IMR-90 (cell line): ENCODE measurements around the gene SLC51A. TPM values are rescaled to one million over a fixed set of nuclear protein-coding genes. Genes with fewer than 3 reads are reported as not detected.

Source experiments
- ATAC-seq: fragments of 200-7000 bp; cut with Tn5 transposase; 2 replicates; pipeline ENCODE4 v1.9.1; 2020; ENCODE audit warnings: low read depth, mild to moderate bottlenecking, moderate library complexity
- BruUV-seq: library from RNA; stranded (reverse); fragments of 400-500 nt; replicated peaks from 2 replicates; lab custom pipeline; 2021; lab: Mats Ljungman, UMichigan
- CTCF ChIA-PET: fragments of 300-600 bp; formaldehyde crosslinking; extraction: SDS; loops from one replicate; lab custom pipeline; 2021; ENCODE audit warnings: antibody characterized with exemption; lab: Yijun Ruan, JAX
- POLR2A ChIA-PET: fragments of 300-600 bp; sonication (Branson Sonifier 250); formaldehyde crosslinking; loops from one replicate; lab custom pipeline; 2022; ENCODE audit warnings: antibody characterized with exemption; ENCODE audit not compliant: unreplicated experiment; lab: Charles Lee
- DNase-seq: peaks from one replicate; pipeline ENCODE4 v3.0.0; 2013
- H2AFZ ChIP-seq: replicated peaks from 2 replicates; pipeline ENCODE3; 2013; ENCODE audit warnings: low read length, mild to moderate bottlenecking; ENCODE audit not compliant: poor library complexity
- H2AK5ac ChIP-seq: 2 replicates; pipeline ENCODE4 v1.6.1; 2013; ENCODE audit warnings: low read depth, low read length, inconsistent platforms
- H2AK9ac ChIP-seq: replicated peaks from 2 replicates; pipeline ENCODE3; 2013; ENCODE audit warnings: mild to moderate bottlenecking, low read depth, low read length, moderate library complexity; ENCODE audit not compliant: poor library complexity
- H2BK120ac ChIP-seq: 2 replicates; pipeline ENCODE4 v1.6.1; 2013; ENCODE audit warnings: low read depth, low read length, inconsistent platforms
- H2BK15ac ChIP-seq: 3 replicates; pipeline ENCODE4 v1.6.1; 2013; ENCODE audit warnings: low read depth, low read length, inconsistent platforms
- H2BK20ac ChIP-seq: 2 replicates; pipeline ENCODE4 v1.6.1; 2013; ENCODE audit warnings: low read depth, mild to moderate bottlenecking, inconsistent platforms, low read length, moderate library complexity
- H2BK5ac ChIP-seq: 2 replicates; pipeline ENCODE4 v1.6.1; 2013; ENCODE audit warnings: mild to moderate bottlenecking, low read depth, low read length, inconsistent platforms; ENCODE audit not compliant: poor library complexity, severe bottlenecking
- H3K14ac ChIP-seq: replicated peaks from 2 replicates; pipeline ENCODE4 v1.6.1; 2013; ENCODE audit warnings: low read depth, low read length, inconsistent platforms
- H3K18ac ChIP-seq: 2 replicates; pipeline ENCODE4 v1.6.1; 2013; ENCODE audit warnings: low read depth, low read length, control low read depth
- H3K23ac ChIP-seq: 2 replicates; pipeline ENCODE4 v1.6.1; 2013; ENCODE audit warnings: low read depth, low read length, inconsistent platforms
- H3K27ac ChIP-seq: 2 replicates; pipeline ENCODE4 v1.5.1; 2013; ENCODE audit warnings: mild to moderate bottlenecking, control low read depth, low read length; ENCODE audit not compliant: insufficient read depth
- H3K27me3 ChIP-seq: 2 replicates; pipeline ENCODE4 v1.6.1; 2013; ENCODE audit warnings: low read length; ENCODE audit not compliant: control insufficient read depth, insufficient read depth
- H3K36me3 ChIP-seq: 2 replicates; pipeline ENCODE4 v1.6.1; 2013; ENCODE audit warnings: low read length, mixed read lengths; ENCODE audit not compliant: control insufficient read depth, insufficient read depth
- H3K4ac ChIP-seq: 2 replicates; pipeline ENCODE4 v1.6.1; 2013; ENCODE audit warnings: low read depth, low read length, inconsistent platforms
- H3K4me1 ChIP-seq: 2 replicates; pipeline ENCODE4 v1.6.1; 2013; ENCODE audit warnings: low read length, mixed read lengths; ENCODE audit not compliant: control insufficient read depth, insufficient read depth
- H3K4me2 ChIP-seq: 2 replicates; pipeline ENCODE4 v1.6.1; 2013; ENCODE audit warnings: low read depth, mild to moderate bottlenecking, control low read depth, low read length, moderate library complexity
- H3K4me3 ChIP-seq: 2 replicates; pipeline ENCODE4 v1.5.1; 2013; ENCODE audit warnings: low read depth, mild to moderate bottlenecking, control low read depth, low read length, moderate library complexity; ENCODE audit not compliant: insufficient read depth
- H3K56ac ChIP-seq: 2 replicates; pipeline ENCODE4 v1.6.1; 2013; ENCODE audit warnings: low read length, inconsistent platforms; ENCODE audit not compliant: insufficient read depth; ENCODE audit errors: extremely low read depth
- H3K79me1 ChIP-seq, 2 experiments: 2 replicates each; pipeline ENCODE4 v1.6.1; 2013; ENCODE audit warnings: low read length in 2 of 2, inconsistent platforms in 1 of 2, low read depth in 1 of 2
- H3K9ac ChIP-seq: 2 replicates; pipeline ENCODE4 v1.6.1; 2013; ENCODE audit warnings: low read depth, low read length, control low read depth
- H3K9me1 ChIP-seq: 2 replicates; pipeline ENCODE4 v1.6.1; 2013; ENCODE audit warnings: low read length, inconsistent platforms; ENCODE audit not compliant: insufficient read depth
- H3K9me3 ChIP-seq: 2 replicates; pipeline ENCODE4 v1.6.1; 2013; ENCODE audit warnings: low read length; ENCODE audit not compliant: control insufficient read depth, insufficient read depth
- H4K20me1 ChIP-seq: 2 replicates; pipeline ENCODE4 v1.6.1; 2013; ENCODE audit warnings: low read length, inconsistent platforms; ENCODE audit not compliant: insufficient read depth
- H4K5ac ChIP-seq: 2 replicates; pipeline ENCODE4 v1.6.1; 2013; ENCODE audit warnings: mild to moderate bottlenecking, low read depth, low read length, control low read depth
- H4K8ac ChIP-seq, 2 experiments: 2 replicates each; pipeline ENCODE4 v1.6.1; 2013; ENCODE audit warnings: low read depth in 2 of 2, low read length in 2 of 2, control low read depth in 1 of 2, inconsistent platforms in 1 of 2
- H4K91ac ChIP-seq: 2 replicates; pipeline ENCODE4 v1.6.1; 2013; ENCODE audit warnings: low read depth, low read length, inconsistent platforms; ENCODE audit not compliant: insufficient read depth
- BHLHE40 ChIP-seq: fragments of 150-350 bp; IDR thresholded peaks from 2 replicates; pipeline ENCODE4 v1.6.1; 2016; ENCODE audit warnings: mild to moderate bottlenecking, low read depth, low read length
- CEBPB ChIP-seq: IDR thresholded peaks from 2 replicates; pipeline ENCODE4 v1.6.1; 2012; ENCODE audit warnings: low read depth, low read length, improper control_type of control experiment
- CHD1 ChIP-seq: IDR thresholded peaks from 2 replicates; pipeline ENCODE4 v1.6.1; 2012; ENCODE audit warnings: low read depth, low read length, improper control_type of control experiment
- CTCF ChIP-seq: conservative IDR thresholded peaks from 2 replicates; pipeline ENCODE4 v1.5.1; 2012; ENCODE audit warnings: mild to moderate bottlenecking, low read depth, low read length, improper control_type of control experiment
- ELK1 ChIP-seq: fragments of 150-350 bp; IDR thresholded peaks from 2 replicates; pipeline ENCODE4 v1.6.1; 2016; ENCODE audit warnings: low read depth, mild to moderate bottlenecking, low read length, moderate library complexity, borderline replicate concordance
- FOS ChIP-seq: fragments of 150-350 bp; IDR thresholded peaks from 2 replicates; pipeline ENCODE4 v1.6.1; 2016; ENCODE audit warnings: low read depth, low read length
- MAFK ChIP-seq: IDR thresholded peaks from 2 replicates; pipeline ENCODE4 v1.6.1; 2012; ENCODE audit warnings: low read depth, low read length, improper control_type of control experiment
- MAZ ChIP-seq: IDR thresholded peaks from 2 replicates; pipeline ENCODE4 v1.6.1; 2012; ENCODE audit warnings: low read depth, mild to moderate bottlenecking, low read length, improper control_type of control experiment, moderate library complexity, borderline replicate concordance
- NFE2L2 ChIP-seq: fragments of 150-350 bp; IDR thresholded peaks from 2 replicates; pipeline ENCODE4 v1.6.1; 2016; ENCODE audit warnings: low read depth, mild to moderate bottlenecking, low read length
- POLR2A ChIP-seq: IDR thresholded peaks from 2 replicates; pipeline ENCODE4 v1.6.1; 2012; ENCODE audit warnings: mild to moderate bottlenecking, low read depth, low read length
- RAD21 ChIP-seq: IDR thresholded peaks from 2 replicates; pipeline ENCODE4 v1.6.1; 2012; ENCODE audit warnings: low read length, improper control_type of control experiment
- RCOR1 ChIP-seq: IDR thresholded peaks from 2 replicates; pipeline ENCODE4 v1.6.1; 2012; ENCODE audit warnings: mild to moderate bottlenecking, low read length, improper control_type of control experiment; ENCODE audit not compliant: insufficient replicate concordance
- RFX5 ChIP-seq: IDR thresholded peaks from 2 replicates; pipeline ENCODE4 v1.8.0; 2012; ENCODE audit warnings: low read depth, mild to moderate bottlenecking, low read length, moderate library complexity
- SMC3 ChIP-seq: fragments of 150-350 bp; IDR thresholded peaks from 2 replicates; pipeline ENCODE4 v1.6.1; 2016; ENCODE audit warnings: low read depth, mild to moderate bottlenecking, antibody characterized with exemption, low read length, moderate library complexity
- USF2 ChIP-seq: fragments of 150-350 bp; IDR thresholded peaks from 2 replicates; pipeline ENCODE4 v1.6.1; 2017; ENCODE audit warnings: mild to moderate bottlenecking, antibody characterized with exemption, low read length, low read depth
- WGBS, 2 experiments: methylation state at CpG; one replicate each; pipeline versions ENCODE4 v1.1.5 to v1.1.7; 2013; ENCODE audit warnings: missing lambda C conversion rate in 2 of 2; ENCODE audit not compliant: insufficient read length in 1 of 2; ENCODE audit errors: extremely low coverage in 2 of 2; 5-methylcytosine and 5-hydroxymethylcytosine counted together
- dilution Hi-C: fragments of 300-500 bp; cut with HindIII; formaldehyde crosslinking; loops from one replicate; pipeline ENCODE4 v1.14.3; 2018; ENCODE audit warnings: low sequenced_read_pairs; ENCODE audit not compliant: unreplicated experiment
- in situ Hi-C: fragments of 300-500 bp; cut with MboI; formaldehyde crosslinking; loops from 3 replicates; pipeline ENCODE4 v1.14.3; 2019; ENCODE audit warnings: low sequenced_read_pairs, inconsistent platforms, mixed read lengths
- intact Hi-C: fragments of 100-400 bp; cut with micrococcal nuclease; formaldehyde crosslinking; loops from 2 replicates; pipeline ENCODE4 v1.10.0; 2022
- polyA plus RNA-seq, 3 experiments: library from polyadenylated mRNA; depleted of rRNA; stranded (reverse); fragments of >200 nt; gene quantifications; 2 replicates each; pipeline ENCODE4 v1.2.3, GENCODE V29; 2012; ENCODE audit warnings: low replicate concordance in 1 of 3
- total RNA-seq: library from RNA; depleted of rRNA; stranded (reverse); fragments of >200 nt; gene quantifications from 2 replicates; pipeline ENCODE4 v1.2.3, GENCODE V29; 2012

Gene SLC51A
- total and polyA plus RNA-seq, 2 of the 4 experiments (the other 2 are of a cell fraction), result not detected

GRCh38 chr3:196273655-196274054 lies 57.3 kb downstream of the SLC51A start:
- Histone ChIP-seq H2AK9ac (no peak overlapping the region), H4K91ac (no peak overlapping the region), H3K79me1 (peaks cover 44 to 74% of the 10 kb centered on the region in 2 experiments), H2AFZ (no peak overlapping the region), H3K18ac (no peak overlapping the region), H3K9me1 (peaks cover 17% of the 10 kb centered on the region), H4K8ac (no peak overlapping the region), H2BK15ac (no peak overlapping the region), H2BK120ac (no peak overlapping the region), H4K5ac (no peak overlapping the region), H3K36me3 (peaks cover 19% of the 10 kb centered on the region), H3K56ac (no peak overlapping the region), H3K4me2 (no peak overlapping the region), H2BK20ac (no peak overlapping the region), H3K9ac (no peak overlapping the region), H3K9me3 (no peaks in the 10 kb centered on the region), H3K27ac (no peak overlapping the region), H2BK5ac (no peak overlapping the region), H3K4ac (no peak overlapping the region), H3K27me3 (no peaks in the 10 kb centered on the region), H4K20me1 (peaks cover 33% of the 10 kb centered on the region), H2AK5ac (no peak overlapping the region), H3K4me1 (peaks cover 2% of the 10 kb centered on the region), H3K4me3 (no peak overlapping the region), H3K14ac (no peak overlapping the region), H3K23ac (no peak overlapping the region)
- in situ Hi-C loops (no loop called here), dilution Hi-C loops (no loop called here), intact Hi-C loops (no loop called here)
- no TSS peak for BruUV-seq
- DNase-seq (no peak), ATAC-seq (no peak)
- 93% methylated on average over 9 of the region's 12 CpGs; no CpG with 5 or more reads in 1 of the 2 experiments for WGBS, 2 experiments
- TF ChIP-seq RFX5 (no peak), USF2 (no peak), MAFK (no peak), ELK1 (no peak), RCOR1 (no peak), CEBPB (no peak), CTCF (no peak), CHD1 (no peak), MAZ (no peak), RAD21 (no peak), FOS (no peak), SMC3 (no peak), BHLHE40 (no peak), NFE2L2 (no peak), POLR2A (no peak)
- POLR2A ChIA-PET, result no interaction called here
- CTCF ChIA-PET, result interaction anchor here (0.5 kb wide), 1 partner anchor 17 kb away, joined by 3 read pairs; no protein-coding TSS in a partner anchor
